ENCODE data around the gene ASMT.
"Not testable (repeated sequence)": the region's sequence is repeated elsewhere in the genome, so short reads cannot be mapped to it uniquely, and the experiment has no call there.

Gene ASMT

GRCh38 chrX:1614927-1615326 lies at the start of gene ASMT:
ASMT (plus strand) TSS chrX:1615059; CDS start chrX:1615200, 141 bp downstream.
- no peak for DNase-seq (ENCODE audit: low read depth in 2 of 2)

- not testable (repeated sequence) for DNase-seq (ENCODE audit: low read depth in 2 of 2)
Measured at GRCh38 chrX:1574181-1574580, 40.7 kb upstream of the ASMT start.

GRCh38 chrX:1576201-1576992 lies 38.5 kb upstream of the ASMT start:
- no peak for DNase-seq (ENCODE audit: low read depth in 2 of 2)

GRCh38 chrX:1577845-1578244 lies 37.0 kb upstream of the ASMT start:
- no peak for DNase-seq (ENCODE audit: low read depth in 2 of 2)

- no peak for DNase-seq (ENCODE audit: low read depth in 2 of 2)
Measured at GRCh38 chrX:1578511-1579173, 36.2 kb upstream of the ASMT start.

GRCh38 chrX:1581132-1581531 lies 33.7 kb upstream of the ASMT start:
- DNase-seq (ENCODE audit: low read depth in 2 of 2), result peak in 1 of 2 donors; percentile 43

- DNase-seq (ENCODE audit: low read depth in 2 of 2), result peak in 1 of 2 donors; percentile 42
Measured at GRCh38 chrX:1582686-1583437, 32.0 kb upstream of the ASMT start.

GRCh38 chrX:1584237-1585011 lies 30.4 kb upstream of the ASMT start:
- no peak for DNase-seq (ENCODE audit: low read depth in 2 of 2)

- no peak for DNase-seq (ENCODE audit: low read depth in 2 of 2)
Measured at GRCh38 chrX:1587161-1587560, 27.7 kb upstream of the ASMT start.

- no peak for DNase-seq (ENCODE audit: low read depth in 2 of 2)
Measured at GRCh38 chrX:1589356-1590130, 25.3 kb upstream of the ASMT start.

GRCh38 chrX:1591102-1591862 lies 23.6 kb upstream of the ASMT start, which contains the start of gene AKAP17A:
AKAP17A (plus strand) TSS chrX:1591604; CDS start chrX:1593463, 1,859 bp downstream.
- peak; percentile 93 to 99 for DNase-seq (ENCODE audit: low read depth in 2 of 2)

GRCh38 chrX:1591863-1592469 lies 22.9 kb upstream of the ASMT start:
- no peak for DNase-seq (ENCODE audit: low read depth in 2 of 2)

GRCh38 chrX:1592470-1593142 lies 22.3 kb upstream of the ASMT start:
- no peak for DNase-seq (ENCODE audit: low read depth in 2 of 2)

- no peak for DNase-seq (ENCODE audit: low read depth in 2 of 2)
Measured at GRCh38 chrX:1593286-1594271, 21.3 kb upstream of the ASMT start.

GRCh38 chrX:1595711-1596060 lies 19.2 kb upstream of the ASMT start:
- no peak for DNase-seq (ENCODE audit: low read depth in 2 of 2)

- DNase-seq (ENCODE audit: low read depth in 2 of 2), result no peak
Measured at GRCh38 chrX:1596676-1597344, 18.0 kb upstream of the ASMT start.

- no peak for DNase-seq (ENCODE audit: low read depth in 2 of 2)
Measured at GRCh38 chrX:1597345-1598020, 17.4 kb upstream of the ASMT start.

All from stimulated activated CD8-positive, alpha-beta memory T cell treated with anti-CD3 and anti-CD28 coated beads, Interleukin-15, amount 100 ng/mL, for 4 hours (primary cell).